ENCODE measurements around the gene ANKRD1. TPM values are rescaled to one million over a fixed set of nuclear protein-coding genes. Genes with fewer than 3 reads are reported as not detected.
A peak's percentile ranks its signal among the peaks of the same experiment; 100 is the strongest.
"Not testable (repeated sequence)": the region's sequence is repeated elsewhere in the genome, so short reads cannot be mapped to it uniquely, and the experiment has no call there.

The ANKRD1 gene
- total RNA-seq, 1 donor from 2014 or later = 10.4 TPM

DNA sequence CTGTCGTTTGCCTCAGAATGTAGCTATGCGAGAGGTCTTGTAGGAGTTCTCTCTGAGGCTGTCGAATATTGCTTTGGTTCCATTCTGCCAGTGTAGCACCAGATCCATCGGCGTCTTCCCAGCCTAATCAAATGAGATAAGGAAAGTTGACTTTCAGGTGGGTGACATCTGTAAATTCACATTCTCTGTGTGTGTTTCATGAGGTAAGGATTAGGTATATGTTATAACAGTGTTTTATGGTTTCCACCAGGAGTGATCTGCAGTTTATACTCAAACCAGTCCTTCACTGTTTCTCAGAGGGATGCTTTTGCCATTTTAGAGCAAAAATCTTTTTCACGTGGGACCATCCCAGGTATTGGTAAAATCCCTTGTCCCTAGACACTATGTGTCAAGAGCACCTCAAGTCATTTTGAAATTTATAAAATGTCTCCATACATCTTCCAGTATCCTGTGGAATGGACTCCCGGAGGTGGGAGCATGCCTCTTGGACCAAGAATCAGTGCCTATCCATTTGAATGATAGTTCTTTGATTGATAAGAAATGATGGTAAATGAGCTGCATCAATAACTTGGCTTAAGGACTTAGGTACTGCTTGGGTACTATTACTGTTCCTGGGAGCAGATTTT is 7.9 kb downstream of the ANKRD1 start:
- no peak for DNase-seq (ENCODE audit: low spot score)

DNA sequence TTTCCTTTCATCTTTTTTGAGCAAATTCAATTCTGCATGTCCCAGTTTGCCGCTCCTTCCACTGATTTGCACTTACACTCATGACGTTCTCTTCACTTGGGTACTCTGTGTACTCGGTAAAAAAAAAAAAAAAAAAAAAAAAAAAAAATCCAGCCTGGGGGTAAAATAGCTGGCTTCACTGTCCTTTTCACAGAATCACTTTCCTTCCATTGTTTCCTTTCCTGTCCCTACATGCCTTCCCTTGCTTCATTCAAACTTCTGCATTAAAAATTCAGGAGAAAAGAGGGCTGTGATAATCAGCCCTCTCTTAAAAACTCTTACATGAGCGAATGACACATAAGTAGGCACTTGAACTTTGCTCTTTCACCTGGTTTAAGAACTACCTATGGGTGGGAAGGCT is 8.7 kb downstream of the ANKRD1 start:
- peak; percentile 24 for DNase-seq (ENCODE audit: low spot score)

DNA sequence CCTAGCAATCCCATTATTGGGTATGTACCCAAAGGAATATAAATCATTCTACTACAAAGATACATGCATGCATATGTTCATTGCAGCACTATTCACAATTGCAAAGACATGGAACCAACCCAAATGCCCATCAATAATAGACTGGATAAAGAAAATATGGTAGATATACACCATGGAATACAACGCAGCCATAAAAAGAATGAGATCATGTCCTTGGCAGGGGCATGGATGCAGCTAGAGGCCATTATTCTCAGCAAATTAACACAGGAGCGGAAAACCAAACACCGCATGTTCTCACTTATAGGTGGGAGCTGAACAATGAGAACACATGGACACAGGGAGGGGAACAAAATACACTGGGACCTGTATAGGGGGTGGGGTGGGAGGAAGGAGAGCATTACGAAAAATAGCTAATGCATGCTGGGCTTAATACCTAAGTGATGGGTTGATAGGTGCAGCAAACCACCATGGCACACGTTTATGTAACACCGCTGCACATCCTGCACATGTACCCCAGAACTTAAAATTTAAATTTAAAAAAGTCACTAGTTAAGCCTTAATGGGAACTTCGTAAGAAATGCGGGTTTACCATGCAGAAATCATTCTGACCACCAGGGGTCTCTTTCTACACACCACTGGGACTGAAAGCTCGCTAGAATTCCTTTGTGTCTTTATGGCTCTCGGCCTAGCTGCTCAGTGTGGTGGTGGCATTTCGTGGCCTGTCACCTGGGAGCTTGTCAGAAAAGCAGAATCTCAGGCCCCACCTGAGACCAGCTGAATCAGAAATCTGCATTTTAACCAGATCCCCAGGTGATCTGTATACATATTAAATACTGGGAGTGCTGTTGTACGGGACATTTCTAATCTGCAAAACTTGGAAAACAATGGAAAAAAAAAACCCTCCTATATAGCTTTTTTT is 9.5 kb downstream of the ANKRD1 start:
- peak; percentile 83 for DNase-seq (ENCODE audit: low spot score)

DNA sequence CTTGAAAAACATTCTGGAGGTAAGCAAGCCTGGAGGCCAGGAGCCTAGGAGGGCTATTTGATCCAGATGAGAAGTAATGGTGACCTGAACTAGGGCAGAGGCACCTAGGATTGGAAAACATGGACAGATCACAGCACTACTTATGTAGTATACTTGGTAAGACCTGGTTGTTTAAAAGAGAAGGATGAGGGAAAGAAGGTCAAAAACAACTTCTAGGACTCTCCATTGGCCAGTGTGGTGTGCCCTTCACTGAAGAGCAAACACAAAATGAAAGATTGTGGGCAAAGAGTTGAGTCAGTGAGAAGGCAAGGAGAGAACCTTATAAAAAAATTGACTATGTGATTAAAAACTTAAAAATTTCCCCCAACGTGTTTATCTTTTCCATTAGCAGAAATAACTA is 14.3 kb downstream of the ANKRD1 start:
- DNase-seq (ENCODE audit: low spot score) = no peak

DNA sequence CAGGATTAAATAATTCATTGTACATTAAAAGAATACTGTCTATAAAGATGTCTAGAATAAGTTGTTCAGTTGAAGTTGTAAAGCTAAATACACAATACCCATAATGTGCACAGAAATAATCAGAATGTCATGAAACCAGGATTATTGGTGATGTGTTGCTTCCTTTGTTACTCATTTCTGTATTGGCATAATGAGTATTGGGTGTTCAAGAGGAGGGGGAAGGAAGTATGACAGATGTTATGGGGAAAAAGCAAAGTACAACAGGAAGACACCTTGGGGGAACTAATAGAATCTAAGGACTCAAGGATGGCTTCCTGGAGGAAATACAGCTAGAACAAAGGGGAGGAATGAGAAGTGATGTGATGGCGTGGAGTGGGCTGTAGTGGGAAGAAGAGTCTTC is 15.0 kb downstream of the ANKRD1 start:
- no peak for DNase-seq (ENCODE audit: low spot score)

DNA sequence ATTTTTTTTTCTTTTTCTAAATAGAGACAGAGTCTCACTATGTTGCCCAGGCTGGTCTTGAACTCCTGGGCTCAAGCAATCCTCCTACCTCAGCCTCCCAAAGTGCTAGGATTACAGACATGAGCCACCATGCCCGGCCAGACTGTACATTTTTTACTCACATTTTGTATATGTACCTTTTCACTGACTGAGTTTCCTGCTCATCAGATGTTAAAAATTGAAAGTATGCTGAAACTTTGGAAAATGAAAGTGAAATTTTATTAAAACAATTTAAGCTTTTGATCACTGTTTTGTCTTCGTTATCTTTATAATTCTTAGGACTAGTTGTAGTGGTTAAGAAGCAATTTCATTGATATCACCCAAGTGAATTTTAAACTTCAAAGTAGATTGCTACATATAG is 24.0 kb downstream of the ANKRD1 start:
- DNase-seq (ENCODE audit: low spot score) = not testable (repeated sequence)

DNA sequence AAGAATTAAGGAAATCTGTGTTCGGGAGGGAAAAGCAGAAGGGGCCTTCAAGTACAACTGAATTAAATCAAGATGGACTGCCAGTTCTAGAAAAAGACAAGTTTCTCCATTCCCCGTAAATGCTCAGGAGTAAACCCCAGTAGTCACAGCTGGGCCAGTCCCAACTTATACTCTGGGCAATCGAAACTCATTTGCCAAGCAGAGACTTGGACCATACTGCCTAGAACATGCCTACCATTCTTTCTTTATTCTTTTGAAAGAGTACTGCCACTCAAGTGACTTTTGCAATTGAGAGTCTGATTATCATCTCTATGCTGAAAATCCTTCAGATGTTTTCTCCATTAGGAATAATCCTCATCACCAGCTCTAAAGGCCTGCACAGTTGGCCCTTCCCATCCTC is 27.7 kb downstream of the ANKRD1 start:
- no peak for DNase-seq (ENCODE audit: low spot score)

DNA sequence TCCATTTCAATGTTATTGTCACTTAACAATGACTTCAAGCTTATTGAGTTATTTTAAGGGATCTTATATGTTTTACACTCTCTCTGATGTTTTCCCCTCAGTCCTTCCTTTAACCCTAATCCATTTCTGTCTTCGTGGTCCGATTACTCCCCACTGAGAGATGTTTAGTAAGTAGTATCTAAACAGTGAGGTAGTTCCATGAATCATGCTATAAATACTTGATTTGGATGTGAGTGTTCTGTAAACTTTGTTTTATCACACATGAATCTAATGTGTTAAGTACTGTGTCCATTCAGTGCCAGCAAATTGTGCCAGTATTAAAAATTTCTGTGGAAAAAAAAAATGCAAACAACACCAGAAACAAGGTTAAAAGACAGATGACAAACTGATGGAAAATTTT is 30.5 kb downstream of the ANKRD1 start:
- DNase-seq (ENCODE audit: low spot score) = no peak

DNA sequence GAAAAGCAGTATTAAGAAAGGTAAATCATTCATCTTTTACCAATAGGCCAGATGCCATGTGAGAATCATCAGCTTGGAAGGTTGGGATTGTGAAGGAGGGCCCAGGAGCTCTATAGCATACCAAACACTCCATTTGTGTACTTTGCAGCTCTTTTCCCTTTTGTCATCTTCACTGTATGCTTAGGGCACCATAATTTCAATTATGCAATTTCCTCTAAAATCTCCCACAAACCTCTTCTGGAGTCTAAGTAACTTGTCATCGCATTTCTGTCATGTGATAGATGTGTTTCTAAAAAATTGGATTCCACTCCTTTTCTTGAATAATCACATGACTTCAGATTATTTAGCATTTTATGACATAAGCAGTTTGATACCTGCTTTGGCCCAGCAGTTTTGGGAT is 31.3 kb downstream of the ANKRD1 start:
- DNase-seq (ENCODE audit: low spot score) = no peak

DNA sequence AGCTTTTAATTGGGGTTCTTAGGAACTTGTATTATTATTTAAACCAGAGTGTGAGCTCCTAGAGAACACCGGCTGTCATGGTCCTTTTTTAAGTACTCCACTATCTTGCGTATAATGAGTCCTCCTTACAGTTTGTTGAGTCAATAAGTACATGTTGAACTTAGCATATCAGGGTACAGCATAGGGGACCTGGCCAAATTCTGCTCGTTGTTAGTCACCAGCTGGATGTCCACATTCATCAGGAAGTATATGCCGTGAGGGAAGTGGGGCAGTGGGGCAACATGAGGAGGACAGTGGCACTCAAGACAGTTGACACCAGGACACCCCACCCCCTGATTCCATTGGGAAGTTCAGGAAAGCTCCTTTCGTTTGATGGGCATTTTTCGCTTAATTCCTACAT is 32.5 kb downstream of the ANKRD1 start:
- no peak for DNase-seq (ENCODE audit: low spot score)

DNA sequence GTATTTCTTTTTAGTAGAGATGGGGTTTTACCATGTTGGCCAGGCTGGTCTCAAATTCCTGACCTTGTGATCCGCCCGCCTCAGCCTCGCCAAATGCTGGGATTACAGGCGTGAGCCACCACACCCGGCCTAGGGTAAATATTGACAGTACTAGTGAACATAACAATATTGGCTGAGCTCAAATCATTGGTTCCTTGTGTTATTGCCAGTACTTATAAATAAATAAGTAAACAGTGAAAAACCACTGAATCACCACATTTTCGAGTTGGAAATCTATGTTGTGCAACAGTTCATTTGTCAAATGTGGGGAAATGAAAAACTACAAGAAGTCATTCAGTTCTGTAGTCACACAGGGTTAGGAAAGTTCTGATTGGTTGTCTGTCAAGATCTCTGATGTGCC is 33.3 kb downstream of the ANKRD1 start:
- DNase-seq (ENCODE audit: low spot score) = no peak

DNA sequence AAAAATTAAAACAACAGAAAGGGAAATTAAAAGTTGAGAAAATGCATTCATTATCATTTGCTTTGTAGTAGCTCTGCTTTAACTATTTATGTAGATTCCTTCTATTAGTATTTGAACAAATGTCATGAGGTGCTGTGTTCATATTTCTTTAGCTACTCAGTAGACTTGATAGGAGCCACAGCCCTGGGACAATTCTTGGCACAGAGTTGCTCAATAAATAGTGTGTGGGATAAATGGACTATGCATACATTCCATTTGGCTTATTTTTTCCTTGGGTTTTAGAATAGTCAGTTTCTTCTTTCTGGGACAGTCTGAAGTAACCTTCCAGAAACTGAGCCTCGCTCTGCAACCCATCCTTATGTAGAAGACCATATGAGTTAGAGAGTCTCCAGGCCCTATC is 35.7 kb downstream of the ANKRD1 start:
- no peak for DNase-seq (ENCODE audit: low spot score)

DNA sequence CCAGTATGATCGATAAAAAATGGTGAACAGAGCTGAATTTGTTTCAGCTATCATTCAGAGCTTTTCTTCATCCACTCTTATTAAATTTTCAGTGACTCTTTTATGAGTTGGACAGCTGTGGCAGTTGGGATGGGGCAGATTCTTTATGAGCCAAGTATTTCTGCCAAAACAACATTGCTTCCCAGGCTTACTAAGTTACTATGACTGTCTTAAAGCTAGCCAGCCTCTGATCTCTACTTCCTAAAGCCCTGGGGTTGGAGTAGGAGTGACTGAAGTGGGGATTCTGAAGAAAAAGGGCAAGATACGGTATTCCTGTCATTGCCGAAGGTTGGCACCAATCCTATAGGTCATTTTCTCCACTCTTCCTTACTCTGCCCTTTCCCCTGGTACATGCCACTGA is 36.5 kb downstream of the ANKRD1 start:
- no peak for DNase-seq (ENCODE audit: low spot score)

DNA sequence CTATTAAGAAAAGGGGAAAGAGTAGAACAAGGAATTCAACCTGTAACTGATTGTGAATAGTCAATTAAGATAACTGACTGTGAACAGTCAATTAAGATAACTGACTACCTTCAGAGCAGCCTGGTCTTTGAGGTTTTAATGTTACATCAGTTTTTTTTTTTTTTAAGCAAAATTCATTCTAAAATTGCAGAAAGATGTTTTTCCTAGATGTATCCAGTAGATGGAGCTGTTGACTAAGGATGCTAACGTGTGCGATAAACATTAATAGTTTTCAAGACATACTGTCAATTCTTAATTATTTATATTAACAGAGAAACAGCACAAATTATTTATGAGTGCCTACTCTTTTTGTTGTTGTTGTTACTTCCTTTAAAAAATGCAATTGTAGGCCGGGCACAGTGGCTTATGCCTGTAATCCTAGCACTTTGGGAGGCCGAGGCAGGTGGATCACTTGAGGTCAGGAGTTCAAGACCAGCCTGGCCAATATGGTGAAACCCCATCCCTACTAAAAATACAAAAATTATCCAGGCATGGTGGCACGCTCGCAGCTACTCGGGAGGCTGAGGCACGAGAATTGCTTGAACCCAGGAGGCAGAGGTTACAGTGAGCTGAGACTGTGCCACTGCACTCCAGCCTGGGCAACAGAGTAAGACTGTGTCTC is 40.7 kb downstream of the ANKRD1 start:
- peak; percentile 47 for DNase-seq (ENCODE audit: low spot score)

DNA sequence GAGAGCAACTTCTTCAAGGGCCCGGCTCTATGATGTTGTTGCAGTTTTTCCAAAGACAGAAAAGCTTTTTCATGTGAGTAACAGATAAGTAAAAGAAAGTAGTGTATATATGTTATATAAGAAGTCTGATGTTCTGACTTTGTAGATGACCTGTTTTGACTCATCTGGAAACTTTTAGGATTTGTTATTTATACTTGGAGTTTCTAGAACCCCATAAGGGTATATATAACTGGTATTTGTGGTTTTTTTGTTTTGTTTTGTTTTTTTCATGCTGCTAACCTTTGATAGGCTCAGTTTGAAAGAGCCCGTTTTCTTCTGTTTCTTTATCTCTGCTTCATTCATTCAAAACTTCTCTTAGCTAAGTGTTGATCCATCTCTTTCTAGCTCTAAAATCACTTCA is 41.8 kb downstream of the ANKRD1 start:
- DNase-seq (ENCODE audit: low spot score) = no peak

DNA sequence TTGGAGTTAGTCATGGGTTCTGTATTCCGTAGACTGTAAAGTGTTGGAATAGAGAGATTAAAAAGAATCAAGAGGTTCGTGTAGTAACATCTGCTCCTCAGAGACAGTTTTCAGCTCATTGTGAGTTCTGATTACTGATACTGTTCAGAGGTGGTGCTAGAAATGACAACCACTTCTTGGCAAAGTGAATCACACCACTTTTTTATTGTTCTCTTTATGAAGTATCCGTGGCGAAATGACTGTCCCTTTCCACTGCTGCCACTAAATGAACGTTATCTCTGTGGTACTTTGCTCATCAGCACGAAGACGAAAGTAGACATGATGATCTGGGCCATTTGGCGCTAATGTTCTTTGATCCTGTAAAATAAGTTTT is 48.3 kb downstream of the ANKRD1 start:
- DNase-seq (ENCODE audit: low spot score) = no peak

DNA sequence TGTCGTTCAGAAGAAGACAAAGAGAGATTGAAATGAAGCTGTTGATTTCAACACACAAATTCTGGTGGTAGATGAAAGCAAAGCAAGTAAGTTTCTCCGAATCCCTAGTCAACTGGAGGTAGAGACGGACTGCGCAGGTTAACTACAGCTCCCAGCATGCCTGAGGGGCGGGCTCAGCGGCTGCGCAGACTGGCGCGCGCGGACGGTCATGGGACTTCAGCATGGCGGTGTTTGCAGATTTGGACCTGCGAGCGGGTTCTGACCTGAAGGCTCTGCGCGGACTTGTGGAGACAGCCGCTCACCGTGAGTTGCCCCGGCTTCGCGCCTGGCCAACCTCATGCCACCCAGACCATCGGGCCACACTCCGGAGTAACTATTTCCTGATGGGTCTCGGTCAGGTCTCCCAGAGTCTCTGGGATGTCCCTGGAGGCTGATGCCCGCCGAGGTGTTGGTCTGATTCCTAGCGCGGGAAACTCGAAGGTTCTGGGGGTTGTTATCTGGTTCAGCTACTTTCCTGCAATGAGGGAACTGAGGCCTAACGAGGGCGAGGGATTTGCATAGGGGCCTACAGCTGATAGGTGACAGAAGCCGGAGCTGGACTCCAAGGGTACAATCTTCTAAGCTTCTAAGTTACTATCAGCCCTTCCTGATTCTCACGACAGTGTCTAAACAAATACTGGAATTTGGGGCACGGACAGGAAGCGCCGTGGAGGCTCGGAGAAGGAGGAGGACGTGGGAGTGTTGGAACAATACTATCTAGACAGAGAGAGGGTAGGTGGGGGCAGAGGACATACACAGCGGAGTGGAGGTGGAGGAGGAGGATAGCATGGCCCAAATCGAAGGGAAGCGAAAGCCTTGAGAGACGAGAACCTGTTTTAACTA is 48.9 kb downstream of the ANKRD1 start, which contains the start of gene RPP30:
Gene RPP30, plus strand, starts transcription at position 209 of the 882 bp plus-strand sequence. Its CDS starts 13 bp downstream, at position 222.
- peak; percentile 90 for DNase-seq (ENCODE audit: low spot score)

DNA sequence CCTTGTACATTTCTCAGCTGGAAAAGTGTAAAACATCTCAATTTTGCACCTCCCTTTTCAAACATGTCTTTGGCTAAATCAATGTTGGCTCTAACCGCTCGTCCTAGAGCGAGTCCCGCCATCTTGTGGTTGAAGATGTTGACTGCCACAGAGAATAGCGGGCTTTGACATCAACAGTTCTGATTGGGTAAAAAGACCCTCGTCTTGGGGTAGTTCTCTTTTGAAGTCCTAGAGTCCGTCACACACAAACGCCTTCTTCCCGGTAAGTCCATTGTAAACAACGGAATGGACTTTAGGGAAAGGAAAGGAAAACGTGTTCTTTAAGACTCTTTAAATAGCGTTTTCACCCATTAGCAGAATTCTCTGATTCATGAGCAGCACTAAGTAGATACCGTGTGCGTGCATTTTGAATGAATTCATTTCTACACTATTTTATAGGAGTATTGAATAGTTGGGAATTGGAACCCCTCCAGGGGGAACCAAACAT is 49.6 kb downstream of the ANKRD1 start:
- peak; percentile 76 for DNase-seq (ENCODE audit: low spot score)

DNA sequence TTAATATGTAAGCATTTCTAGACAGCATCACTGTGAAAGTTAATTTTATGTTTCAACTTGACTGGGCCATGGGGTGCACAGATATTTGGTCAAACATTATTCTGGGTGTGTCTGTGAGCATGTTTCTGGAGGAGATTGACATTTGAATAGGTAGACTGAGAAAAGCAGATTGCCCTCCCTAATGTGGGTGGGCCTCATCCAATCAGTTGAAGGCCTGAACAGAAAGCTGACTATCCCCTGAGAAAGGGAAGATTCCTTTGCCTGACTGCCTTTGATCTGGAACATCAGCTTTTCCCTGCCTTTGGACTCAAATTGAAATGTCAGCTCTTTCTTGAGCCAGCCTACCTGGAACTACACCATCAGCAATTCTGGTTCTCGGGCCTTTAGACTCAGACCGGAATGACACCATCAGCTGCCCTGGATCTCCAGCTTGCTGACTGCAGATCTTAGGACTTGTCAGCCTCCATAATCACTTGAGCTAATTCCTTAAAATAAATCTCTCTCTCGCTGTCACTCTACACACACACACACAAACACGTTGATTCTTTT is 54.8 kb downstream of the ANKRD1 start:
- DNase-seq (ENCODE audit: low spot score) = no peak

DNA sequence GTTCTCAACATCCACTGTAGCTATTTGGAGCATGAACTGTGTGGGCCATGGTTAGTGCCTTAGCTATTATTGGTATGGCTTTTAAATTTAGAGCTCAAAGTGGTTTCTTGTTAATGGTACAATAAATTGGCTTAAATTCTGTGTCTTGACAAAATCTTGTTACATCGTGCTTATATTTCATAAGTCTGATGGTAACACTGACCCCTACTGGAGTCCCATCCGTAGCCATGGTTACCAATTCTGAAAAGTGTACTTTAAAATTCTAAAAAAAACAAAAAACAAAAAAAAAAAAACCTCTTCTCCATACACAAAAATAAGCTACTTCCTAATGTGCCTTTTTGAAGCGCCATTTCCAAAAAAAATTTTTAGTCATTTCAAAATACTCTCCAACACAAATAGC is 55.5 kb downstream of the ANKRD1 start:
- peak; percentile 37 for DNase-seq (ENCODE audit: low spot score)

DNA sequence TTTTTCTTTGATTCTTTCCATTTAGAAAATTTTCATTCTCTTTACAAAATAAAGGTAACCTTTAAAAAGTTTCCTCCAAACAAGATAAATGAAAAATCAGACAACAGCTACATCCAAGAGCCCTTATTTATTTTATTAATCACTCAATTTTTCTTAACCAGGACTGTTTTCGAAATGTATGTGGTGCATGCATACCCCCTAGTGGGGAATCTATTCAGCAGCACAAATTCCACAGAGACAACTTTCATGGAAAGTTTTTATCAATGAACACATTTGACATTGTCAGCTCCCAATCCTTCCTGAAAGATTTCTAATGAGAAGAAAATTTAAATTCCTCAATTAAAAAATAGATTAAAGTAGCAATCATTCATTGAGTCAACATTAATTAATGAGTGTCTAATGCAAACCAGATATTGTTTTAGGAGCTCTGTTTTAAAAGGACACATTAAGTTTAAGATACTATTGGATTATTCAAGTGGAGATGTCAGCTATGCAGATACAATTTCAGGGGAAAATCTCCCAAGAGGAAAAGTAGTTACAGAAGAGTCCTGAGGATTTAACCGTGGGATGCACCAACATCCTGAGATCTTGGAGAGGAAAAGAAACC is 57.9 kb downstream of the ANKRD1 start:
- DNase-seq (ENCODE audit: low spot score) = peak; percentile 38

Data from umbilical cord (tissue), 2 donors.